Peyer's patch (tissue), 4 donors: ENCODE measurements around the gene EPHA8.

ENCODE experiments used
- CTCF ChIP-seq, 6 experiments: fragments of 450-650 bp in 4 of 6; fragments of 200-600 bp in 2 of 6; sonication (generic) in 1 of 6; IDR thresholded peaks; one replicate each; pipeline ENCODE4 v1.5.1; 2017 to 2019; ENCODE audit warnings: antibody characterized with exemption in 6 of 6, mild to moderate bottlenecking in 3 of 6, moderate library complexity in 1 of 6
- POLR2A ChIP-seq, 2 donors: fragments of 450-650 bp; IDR thresholded peaks; one replicate each; pipeline ENCODE4 v1.5.1; 2017; ENCODE audit warnings: antibody characterized with exemption in 2 of 2, mild to moderate bottlenecking in 2 of 2, moderate library complexity in 2 of 2

GRCh38 chr1:22639286-22639685 lies 76.0 kb downstream of the EPHA8 start:
- TF ChIP-seq POLR2A (IDR thresholded peaks at IDR 0.05) (no peak), CTCF (IDR thresholded peaks at IDR 0.05) (no peak)
